Measurements from ENCODE around the gene OR4A16. TPM values are rescaled to one million over a fixed set of nuclear protein-coding genes. Genes with fewer than 3 reads are reported as not detected.

OR4A16 gene
- total RNA-seq, 1 donor from 2014 or later: not detected

DNA sequence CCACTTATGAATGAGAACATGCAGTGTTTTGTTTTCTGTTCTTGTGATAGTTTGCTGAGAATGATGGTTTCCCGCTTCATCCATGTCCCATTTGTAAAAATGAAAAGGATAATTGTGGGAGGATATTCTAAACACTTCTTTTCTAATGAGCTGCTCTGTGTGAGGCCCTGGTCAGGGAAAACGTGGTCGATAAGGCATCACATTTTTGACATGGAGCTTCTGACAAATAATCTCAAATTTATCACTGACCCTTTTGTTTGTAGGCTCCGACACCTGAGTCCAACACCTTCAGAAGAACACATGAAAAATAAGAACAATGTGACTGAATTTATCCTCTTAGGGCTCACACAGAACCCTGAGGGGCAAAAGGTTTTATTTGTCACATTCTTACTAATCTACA, 24.7 kb downstream of the OR4A16 start, which contains the start of gene OR4A15:
Gene OR4A15 (plus strand): TSS at position 301 of the 400 bp plus-strand sequence. CDS start 0 bp downstream, at position 301.
- Mint-ChIP-seq H3K27me3 (no peaks in the 10 kb centered on the region), H3K27ac (no peak within 1 kb of the TSS), H3K36me3 (ENCODE audit: low read depth) (no peaks in the 10 kb centered on the region), H3K4me1 (no peaks in the 10 kb centered on the region), H3K4me3 (no peak within 1 kb of the TSS), H3K9me3 (peaks cover 15% of the 10 kb centered on the region)
- DNase-seq (no peak), ATAC-seq (ENCODE audit: low read depth) (no peak)
- ChIA-PET POLR2A (no interaction called here), CTCF (no interaction called here)
- TF ChIP-seq, protein P1, sequence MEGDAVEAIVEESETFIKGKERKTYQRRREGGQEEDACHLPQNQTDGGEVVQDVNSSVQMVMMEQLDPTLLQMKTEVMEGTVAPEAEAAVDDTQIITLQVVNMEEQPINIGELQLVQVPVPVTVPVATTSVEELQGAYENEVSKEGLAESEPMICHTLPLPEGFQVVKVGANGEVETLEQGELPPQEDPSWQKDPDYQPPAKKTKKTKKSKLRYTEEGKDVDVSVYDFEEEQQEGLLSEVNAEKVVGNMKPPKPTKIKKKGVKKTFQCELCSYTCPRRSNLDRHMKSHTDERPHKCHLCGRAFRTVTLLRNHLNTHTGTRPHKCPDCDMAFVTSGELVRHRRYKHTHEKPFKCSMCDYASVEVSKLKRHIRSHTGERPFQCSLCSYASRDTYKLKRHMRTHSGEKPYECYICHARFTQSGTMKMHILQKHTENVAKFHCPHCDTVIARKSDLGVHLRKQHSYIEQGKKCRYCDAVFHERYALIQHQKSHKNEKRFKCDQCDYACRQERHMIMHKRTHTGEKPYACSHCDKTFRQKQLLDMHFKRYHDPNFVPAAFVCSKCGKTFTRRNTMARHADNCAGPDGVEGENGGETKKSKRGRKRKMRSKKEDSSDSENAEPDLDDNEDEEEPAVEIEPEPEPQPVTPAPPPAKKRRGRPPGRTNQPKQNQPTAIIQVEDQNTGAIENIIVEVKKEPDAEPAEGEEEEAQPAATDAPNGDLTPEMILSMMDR (IDR thresholded peaks at IDR 0.05): no peak
- intact Hi-C loops (cut with micrococcal nuclease): no loop called here

Other genes starting within 250 kb of the OR4A16 start
- not detected in 2 replicates for gene TRIM48, start 81.0 kb upstream of the OR4A16 start, total RNA-seq
- gene OR4A15, start 24.8 kb downstream of the OR4A16 start, total RNA-seq: not detected in 2 replicates
- gene OR4C15, start 211.3 kb downstream of the OR4A16 start, total RNA-seq: not detected in 2 replicates
- not detected in 2 replicates for gene OR4C16, start 228.9 kb downstream of the OR4A16 start, total RNA-seq